Measurements from ENCODE around the gene CNST.

CNST gene

DNA sequence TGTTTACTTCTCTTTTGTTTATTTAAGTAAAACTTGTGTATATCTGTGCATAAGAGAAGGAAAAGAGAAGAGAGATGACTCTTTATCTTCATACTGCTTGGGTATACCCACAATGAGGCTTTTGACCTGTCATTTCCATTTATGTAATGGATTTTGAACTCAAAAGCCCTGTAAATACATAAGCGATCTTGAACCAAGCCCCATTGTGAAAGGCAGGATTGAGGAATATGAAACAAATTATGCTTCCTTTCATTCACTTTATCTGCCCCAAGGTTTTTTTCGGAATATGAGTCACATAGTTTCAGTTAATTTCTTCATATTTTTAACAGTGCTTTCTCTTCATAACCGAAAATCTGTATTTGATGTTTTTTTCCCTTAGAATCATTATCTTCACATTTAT lies 21.4 kb downstream of the CNST start:
- TF ChIP-seq, protein P1, sequence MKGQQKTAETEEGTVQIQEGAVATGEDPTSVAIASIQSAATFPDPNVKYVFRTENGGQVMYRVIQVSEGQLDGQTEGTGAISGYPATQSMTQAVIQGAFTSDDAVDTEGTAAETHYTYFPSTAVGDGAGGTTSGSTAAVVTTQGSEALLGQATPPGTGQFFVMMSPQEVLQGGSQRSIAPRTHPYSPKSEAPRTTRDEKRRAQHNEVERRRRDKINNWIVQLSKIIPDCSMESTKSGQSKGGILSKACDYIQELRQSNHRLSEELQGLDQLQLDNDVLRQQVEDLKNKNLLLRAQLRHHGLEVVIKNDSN (IDR thresholded peaks at IDR 0.05), result no peak
- no peak for TF ChIP-seq TEAD4 (IDR thresholded peaks at IDR 0.05)
- no peak for TF ChIP-seq RAD21 (IDR thresholded peaks at IDR 0.05; ENCODE audit: low read depth)
- no peak for TF ChIP-seq NFIC (IDR thresholded peaks at IDR 0.05)
- TF ChIP-seq TAF1 (IDR thresholded peaks at IDR 0.05; ENCODE audit: low read depth), result no peak
- TF ChIP-seq FOXM1 (IDR thresholded peaks at IDR 0.05; ENCODE audit: borderline replicate concordance, low read depth), result no peak
- TF ChIP-seq ZBTB7A (IDR thresholded peaks at IDR 0.05; ENCODE audit: low read depth), result no peak
- no peak for TF ChIP-seq CEBPB (IDR thresholded peaks at IDR 0.05)
- TF ChIP-seq, protein P2, sequence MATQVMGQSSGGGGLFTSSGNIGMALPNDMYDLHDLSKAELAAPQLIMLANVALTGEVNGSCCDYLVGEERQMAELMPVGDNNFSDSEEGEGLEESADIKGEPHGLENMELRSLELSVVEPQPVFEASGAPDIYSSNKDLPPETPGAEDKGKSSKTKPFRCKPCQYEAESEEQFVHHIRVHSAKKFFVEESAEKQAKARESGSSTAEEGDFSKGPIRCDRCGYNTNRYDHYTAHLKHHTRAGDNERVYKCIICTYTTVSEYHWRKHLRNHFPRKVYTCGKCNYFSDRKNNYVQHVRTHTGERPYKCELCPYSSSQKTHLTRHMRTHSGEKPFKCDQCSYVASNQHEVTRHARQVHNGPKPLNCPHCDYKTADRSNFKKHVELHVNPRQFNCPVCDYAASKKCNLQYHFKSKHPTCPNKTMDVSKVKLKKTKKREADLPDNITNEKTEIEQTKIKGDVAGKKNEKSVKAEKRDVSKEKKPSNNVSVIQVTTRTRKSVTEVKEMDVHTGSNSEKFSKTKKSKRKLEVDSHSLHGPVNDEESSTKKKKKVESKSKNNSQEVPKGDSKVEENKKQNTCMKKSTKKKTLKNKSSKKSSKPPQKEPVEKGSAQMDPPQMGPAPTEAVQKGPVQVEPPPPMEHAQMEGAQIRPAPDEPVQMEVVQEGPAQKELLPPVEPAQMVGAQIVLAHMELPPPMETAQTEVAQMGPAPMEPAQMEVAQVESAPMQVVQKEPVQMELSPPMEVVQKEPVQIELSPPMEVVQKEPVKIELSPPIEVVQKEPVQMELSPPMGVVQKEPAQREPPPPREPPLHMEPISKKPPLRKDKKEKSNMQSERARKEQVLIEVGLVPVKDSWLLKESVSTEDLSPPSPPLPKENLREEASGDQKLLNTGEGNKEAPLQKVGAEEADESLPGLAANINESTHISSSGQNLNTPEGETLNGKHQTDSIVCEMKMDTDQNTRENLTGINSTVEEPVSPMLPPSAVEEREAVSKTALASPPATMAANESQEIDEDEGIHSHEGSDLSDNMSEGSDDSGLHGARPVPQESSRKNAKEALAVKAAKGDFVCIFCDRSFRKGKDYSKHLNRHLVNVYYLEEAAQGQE (IDR thresholded peaks at IDR 0.05; ENCODE audit: low read depth), result no peak
- no peak for TF ChIP-seq CREB1 (IDR thresholded peaks at IDR 0.05; ENCODE audit: low read depth)
- no peak for TF ChIP-seq TCF12 (IDR thresholded peaks at IDR 0.05; ENCODE audit: low read depth)
- TF ChIP-seq EP300 (IDR thresholded peaks at IDR 0.05; ENCODE audit: borderline replicate concordance), result no peak
- no peak for TF ChIP-seq EGR1 (IDR thresholded peaks at IDR 0.05)
- no peak for TF ChIP-seq YY1 (IDR thresholded peaks at IDR 0.05; ENCODE audit: low read depth)
- TF ChIP-seq, protein P3, sequence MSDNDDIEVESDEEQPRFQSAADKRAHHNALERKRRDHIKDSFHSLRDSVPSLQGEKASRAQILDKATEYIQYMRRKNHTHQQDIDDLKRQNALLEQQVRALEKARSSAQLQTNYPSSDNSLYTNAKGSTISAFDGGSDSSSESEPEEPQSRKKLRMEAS (IDR thresholded peaks at IDR 0.05), result no peak

DNA sequence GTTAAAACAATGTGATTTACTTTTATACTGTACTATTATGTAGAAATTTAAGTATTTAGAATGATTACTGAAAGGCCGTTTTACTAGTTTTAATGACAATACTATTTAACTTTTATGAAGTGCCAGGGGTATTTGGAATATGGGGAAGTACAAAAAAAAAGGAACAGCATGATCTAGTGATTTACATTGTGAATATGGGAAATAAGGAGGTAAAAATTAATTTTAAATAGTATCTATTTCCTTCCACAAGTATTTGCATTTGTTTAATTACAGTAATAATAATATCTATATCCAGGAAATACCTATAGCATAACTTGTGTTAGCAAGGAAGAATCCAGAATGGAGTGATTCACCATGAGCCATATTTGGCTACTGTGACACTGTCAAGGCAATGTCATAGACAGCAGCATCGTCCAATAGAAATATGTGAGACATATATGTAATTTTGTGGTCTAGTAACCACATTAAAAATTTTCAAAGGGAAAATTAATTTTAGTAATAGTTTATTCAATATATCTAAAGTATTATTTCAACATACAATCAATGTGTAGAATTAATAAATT lies 22.0 kb downstream of the CNST start:
- TF ChIP-seq RAD21 (IDR thresholded peaks at IDR 0.05; ENCODE audit: low read depth), result no peak
- TF ChIP-seq EP300 (IDR thresholded peaks at IDR 0.05; ENCODE audit: borderline replicate concordance), result no peak
- TF ChIP-seq NFIC (IDR thresholded peaks at IDR 0.05), result no peak
- TF ChIP-seq CEBPB (IDR thresholded peaks at IDR 0.05), result no peak
- TF ChIP-seq, protein P2 (IDR thresholded peaks at IDR 0.05; ENCODE audit: low read depth), result no peak
- TF ChIP-seq TCF12 (IDR thresholded peaks at IDR 0.05; ENCODE audit: low read depth), result no peak
- no peak for TF ChIP-seq TEAD4 (IDR thresholded peaks at IDR 0.05)
- TF ChIP-seq, protein P3 (IDR thresholded peaks at IDR 0.05), result no peak
- TF ChIP-seq CREB1 (IDR thresholded peaks at IDR 0.05; ENCODE audit: low read depth), result no peak
- no peak for TF ChIP-seq ZBTB7A (IDR thresholded peaks at IDR 0.05; ENCODE audit: low read depth)
- no peak for TF ChIP-seq YY1 (IDR thresholded peaks at IDR 0.05; ENCODE audit: low read depth)

DNA sequence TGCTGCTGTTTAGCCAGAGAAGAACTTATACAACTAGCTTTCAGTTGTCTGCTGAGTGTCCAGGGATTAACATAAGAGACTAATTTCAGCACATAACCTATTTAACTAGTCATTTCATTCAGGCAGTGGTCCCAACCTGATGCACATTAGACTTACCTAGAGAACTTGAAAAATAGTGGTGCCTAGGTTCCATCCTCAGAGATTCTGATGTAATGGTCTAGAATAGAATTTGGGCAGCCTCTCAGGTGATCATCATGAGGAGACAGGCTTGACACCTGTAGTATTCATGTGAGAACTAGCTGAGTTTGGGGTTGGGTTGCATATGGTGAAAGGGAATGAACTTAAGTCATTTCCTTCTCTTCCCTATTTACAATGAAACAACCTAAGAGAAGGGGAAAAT lies 24.8 kb downstream of the CNST start:
- TF ChIP-seq, protein P3 (IDR thresholded peaks at IDR 0.05), result no peak
- TF ChIP-seq TAF1 (IDR thresholded peaks at IDR 0.05; ENCODE audit: low read depth) (no peak), CREB1 (IDR thresholded peaks at IDR 0.05; ENCODE audit: low read depth) (no peak), CEBPB (IDR thresholded peaks at IDR 0.05) (no peak)
- TF ChIP-seq, protein P1 (IDR thresholded peaks at IDR 0.05), result no peak
- TF ChIP-seq, protein P2 (IDR thresholded peaks at IDR 0.05; ENCODE audit: low read depth), result no peak

DNA sequence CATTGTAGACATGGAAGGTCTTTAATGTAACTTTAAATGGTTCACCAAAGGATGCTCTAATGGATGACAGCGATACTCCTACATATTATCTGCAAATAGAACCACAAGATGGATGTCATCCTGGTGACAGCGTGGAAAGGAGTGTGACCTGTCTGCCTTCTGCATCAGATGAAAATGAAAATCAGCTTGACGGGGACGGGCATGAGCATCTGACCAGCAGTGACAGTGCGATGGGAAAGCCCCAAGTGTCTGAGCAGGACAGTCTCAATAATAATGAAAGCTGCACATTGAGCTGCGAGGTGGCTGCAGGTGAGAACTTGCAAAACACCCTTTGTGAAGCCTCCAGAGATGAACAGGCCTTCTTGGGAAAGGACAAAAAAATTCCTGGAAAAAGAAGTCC lies 25.2 kb downstream of the CNST start:
- TF ChIP-seq TEAD4 (IDR thresholded peaks at IDR 0.05), result no peak
- no peak for TF ChIP-seq RAD21 (IDR thresholded peaks at IDR 0.05; ENCODE audit: low read depth)
- TF ChIP-seq TAF1 (IDR thresholded peaks at IDR 0.05; ENCODE audit: low read depth), result no peak
- TF ChIP-seq, protein P1 (IDR thresholded peaks at IDR 0.05), result no peak
- TF ChIP-seq, protein P3 (IDR thresholded peaks at IDR 0.05), result no peak
- TF ChIP-seq YY1 (IDR thresholded peaks at IDR 0.05; ENCODE audit: low read depth), result no peak
- TF ChIP-seq TCF12 (IDR thresholded peaks at IDR 0.05; ENCODE audit: low read depth), result no peak
- TF ChIP-seq, protein P2 (IDR thresholded peaks at IDR 0.05; ENCODE audit: low read depth), result no peak
- no peak for TF ChIP-seq CREB1 (IDR thresholded peaks at IDR 0.05; ENCODE audit: low read depth)
- no peak for TF ChIP-seq ZBTB7A (IDR thresholded peaks at IDR 0.05; ENCODE audit: low read depth)
- no peak for TF ChIP-seq EP300 (IDR thresholded peaks at IDR 0.05; ENCODE audit: borderline replicate concordance)
- TF ChIP-seq NFIC (IDR thresholded peaks at IDR 0.05), result no peak
- no peak for TF ChIP-seq FOXM1 (IDR thresholded peaks at IDR 0.05; ENCODE audit: borderline replicate concordance, low read depth)
- no peak for TF ChIP-seq CEBPB (IDR thresholded peaks at IDR 0.05)
- TF ChIP-seq EGR1 (IDR thresholded peaks at IDR 0.05), result no peak
